ENCODE results near the gene PGAM5.
A peak's percentile ranks its signal among the peaks of the same experiment; 100 is the strongest.
"Not testable (repeated sequence)": the region's sequence is repeated elsewhere in the genome, so short reads cannot be mapped to it uniquely, and the experiment has no call there.

The PGAM5 gene

DNA sequence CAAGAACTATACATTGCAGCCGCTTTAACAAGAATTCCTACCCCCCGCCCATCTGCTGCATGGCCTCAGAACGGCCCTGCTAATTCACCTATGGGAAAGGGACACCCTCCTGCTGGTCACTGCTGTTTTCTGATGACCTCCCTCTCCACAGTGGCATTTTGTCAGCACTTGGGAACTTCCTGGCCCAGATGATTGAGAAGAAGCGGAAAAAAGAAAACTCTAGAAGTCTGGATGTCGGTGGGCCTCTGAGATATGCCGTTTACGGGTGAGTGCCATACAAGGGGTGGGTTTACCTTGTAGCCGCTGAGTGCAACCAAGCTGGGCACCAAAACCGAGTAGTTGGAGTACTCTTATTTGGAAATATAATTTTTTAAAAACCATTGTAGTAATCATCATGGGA lies 20.5 kb upstream of the PGAM5 start:
- DNase-seq, result no peak

- DNase-seq, result not testable (repeated sequence)
Observed at GRCh38 chr12:132692030-132692429, 18.6 kb upstream of the PGAM5 start.

GRCh38 chr12:132694888-132695287 lies 15.8 kb upstream of the PGAM5 start:
- not testable (repeated sequence) for DNase-seq

DNA sequence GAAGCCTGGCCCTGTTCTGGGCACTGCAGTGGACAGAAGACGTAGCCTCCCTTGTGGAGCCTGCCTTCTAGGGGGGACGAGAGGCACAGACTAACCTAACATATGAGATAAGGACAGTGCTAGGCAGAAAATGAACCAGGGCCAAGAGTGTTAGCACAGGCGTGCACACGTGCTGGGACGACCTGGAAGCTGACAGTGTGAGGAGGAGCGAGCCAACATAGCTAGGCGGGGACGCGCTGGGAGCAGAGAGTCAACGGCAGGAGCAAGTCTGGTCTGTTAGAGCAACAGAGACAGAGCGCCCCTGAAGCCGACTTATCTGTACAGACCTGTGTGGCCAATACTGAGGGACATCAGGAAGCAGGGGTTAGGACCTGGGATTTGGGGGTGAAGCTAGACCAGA lies 15.2 kb upstream of the PGAM5 start:
- DNase-seq, result no peak

GRCh38 chr12:132698341-132698740 lies 12.3 kb upstream of the PGAM5 start:
- no peak for DNase-seq

DNA sequence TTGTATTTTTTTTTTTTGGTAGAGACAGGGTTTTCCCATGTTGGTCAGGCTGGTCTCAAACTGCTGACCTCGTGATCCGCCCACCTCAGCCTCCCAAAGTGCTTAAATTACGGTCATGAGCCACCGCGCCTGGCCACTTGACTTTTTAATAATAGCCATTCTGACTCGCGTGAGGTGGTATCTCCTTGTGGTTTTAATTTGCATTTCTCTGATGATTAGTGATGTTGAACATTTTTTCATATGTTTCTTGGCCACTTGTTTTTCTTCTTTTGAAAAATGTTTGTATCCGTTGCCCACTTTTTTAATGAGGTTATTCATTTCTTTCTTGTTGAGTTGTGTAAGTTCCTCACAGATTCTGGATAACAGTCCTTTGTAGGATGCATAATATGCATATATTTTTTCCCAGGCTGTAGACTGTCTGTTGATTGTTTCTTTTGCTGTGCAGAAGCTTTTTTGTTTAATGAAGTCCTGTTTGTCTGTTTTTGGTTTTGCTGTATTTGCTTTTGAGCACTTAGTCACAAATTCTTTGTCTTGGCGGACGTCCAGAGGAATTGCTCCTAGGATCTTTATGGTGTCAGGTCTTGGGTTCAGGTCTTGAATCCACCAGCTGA lies 10.3 kb upstream of the PGAM5 start:
- no peak for DNase-seq

DNA sequence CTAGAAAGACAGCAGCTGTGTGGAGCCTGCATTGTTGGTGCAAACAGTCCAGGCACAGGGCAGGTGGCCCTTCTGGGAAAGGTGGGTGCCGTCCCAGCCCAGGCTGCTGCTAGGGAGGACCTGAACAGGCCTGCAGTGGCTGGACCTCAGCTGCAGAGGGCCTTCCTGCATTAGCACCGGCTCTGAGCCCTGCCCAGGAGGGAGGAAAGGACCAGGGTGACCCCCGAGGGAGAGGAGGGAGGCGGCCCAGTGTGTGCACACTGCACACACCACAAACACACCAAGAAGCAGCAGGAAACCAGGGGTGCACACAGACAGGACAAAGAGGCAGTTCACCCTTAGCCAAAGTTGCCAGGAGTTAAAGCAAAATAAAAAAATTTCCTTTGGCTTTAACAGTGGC lies 8.0 kb upstream of the PGAM5 start:
- no peak for DNase-seq

- DNase-seq, result no peak
Observed at GRCh38 chr12:132703641-132704040, 7.0 kb upstream of the PGAM5 start.

DNA sequence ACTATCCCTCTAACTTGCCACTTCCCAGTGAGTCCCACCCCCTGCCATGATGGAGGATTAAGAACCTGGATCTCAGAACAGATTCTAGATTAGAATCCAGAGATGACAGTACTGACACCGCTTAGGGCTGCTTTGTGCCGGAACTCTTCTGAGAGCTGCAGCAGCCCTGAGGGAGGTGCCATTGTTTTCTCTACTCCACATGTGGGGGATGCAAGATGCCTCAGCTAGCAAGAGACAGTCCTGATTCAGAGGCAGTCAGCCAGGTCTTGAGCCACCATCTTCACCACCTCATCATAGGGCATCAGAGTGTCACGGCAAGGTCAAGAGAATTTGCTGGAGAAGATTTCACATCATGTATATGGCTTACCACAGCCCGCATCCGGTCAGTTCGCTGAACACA lies 3.4 kb upstream of the PGAM5 start:
- DNase-seq, result no peak

GRCh38 chr12:132708150-132708549 lies 2.5 kb upstream of the PGAM5 start:
- DNase-seq, result no peak

GRCh38 chr12:132710043-132710404 lies 618 bp upstream of the PGAM5 start:
- DNase-seq, result no peak

GRCh38 chr12:132711080-132711843 lies 620 bp downstream of the PGAM5 start:
- peak; percentile 37 for DNase-seq

- DNase-seq, result no peak
Observed at GRCh38 chr12:132713123-132713522, 2.5 kb downstream of the PGAM5 start.

DNA sequence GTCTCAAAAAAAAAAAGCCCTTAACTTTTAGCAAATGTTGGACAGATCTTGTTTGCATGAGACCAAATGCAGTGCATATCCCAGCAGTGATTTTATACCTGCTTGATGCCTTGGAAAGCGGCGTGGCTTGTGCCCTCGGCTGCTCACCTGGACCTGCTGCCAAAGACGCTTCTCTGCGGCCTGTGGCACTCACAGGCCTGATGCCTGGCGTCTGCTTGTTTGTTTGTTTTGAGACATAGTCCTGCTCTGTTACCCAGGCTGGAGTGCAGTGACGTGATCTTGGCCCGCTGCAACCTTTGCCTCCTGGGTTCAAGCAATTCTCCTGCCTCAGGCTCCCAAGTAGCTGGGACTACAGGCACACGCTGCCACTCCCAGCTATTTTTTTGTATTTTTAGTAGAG lies 5.2 kb downstream of the PGAM5 start:
- no peak for DNase-seq

DNA sequence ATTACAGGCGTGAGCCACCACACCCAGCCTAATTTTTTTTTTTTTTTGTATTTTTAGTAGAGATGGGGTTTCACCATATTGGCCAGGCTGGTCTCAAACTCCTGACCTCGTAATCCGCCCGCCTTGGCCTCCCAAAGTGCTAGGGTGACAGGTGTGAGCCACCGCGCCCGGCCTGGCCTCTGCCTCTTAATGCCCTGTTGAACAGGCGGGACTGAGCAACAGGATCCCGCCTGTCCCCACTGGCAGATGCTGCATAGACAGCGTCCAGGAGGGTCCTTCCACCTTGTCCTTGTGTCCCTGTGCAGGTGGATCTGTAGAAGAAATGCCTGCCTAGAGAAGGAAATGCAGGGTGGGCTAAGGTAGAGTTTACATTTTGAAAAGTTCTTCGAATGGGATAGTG lies 5.7 kb downstream of the PGAM5 start:
- DNase-seq, result no peak

DNA sequence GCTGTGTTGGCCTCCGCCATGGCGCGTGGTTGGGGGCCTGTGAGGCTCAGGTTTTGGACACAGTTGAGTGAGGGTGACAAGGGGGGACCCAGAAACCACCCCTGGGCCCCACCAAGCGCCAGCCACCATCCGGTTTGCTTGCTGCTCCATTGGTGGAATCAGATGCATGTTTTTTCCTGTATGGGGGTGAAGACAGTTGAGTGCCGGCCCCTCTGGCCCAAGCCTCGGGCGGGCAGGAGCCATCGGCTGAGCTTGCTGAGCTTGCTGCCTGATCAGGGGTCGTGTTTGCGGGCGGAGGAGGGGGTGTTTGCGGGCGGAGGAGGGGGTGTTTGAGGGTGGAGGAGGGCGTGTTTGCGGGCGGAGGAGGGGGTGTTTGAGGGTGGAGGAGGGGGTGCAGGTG lies 6.4 kb downstream of the PGAM5 start:
- no peak for DNase-seq

DNA sequence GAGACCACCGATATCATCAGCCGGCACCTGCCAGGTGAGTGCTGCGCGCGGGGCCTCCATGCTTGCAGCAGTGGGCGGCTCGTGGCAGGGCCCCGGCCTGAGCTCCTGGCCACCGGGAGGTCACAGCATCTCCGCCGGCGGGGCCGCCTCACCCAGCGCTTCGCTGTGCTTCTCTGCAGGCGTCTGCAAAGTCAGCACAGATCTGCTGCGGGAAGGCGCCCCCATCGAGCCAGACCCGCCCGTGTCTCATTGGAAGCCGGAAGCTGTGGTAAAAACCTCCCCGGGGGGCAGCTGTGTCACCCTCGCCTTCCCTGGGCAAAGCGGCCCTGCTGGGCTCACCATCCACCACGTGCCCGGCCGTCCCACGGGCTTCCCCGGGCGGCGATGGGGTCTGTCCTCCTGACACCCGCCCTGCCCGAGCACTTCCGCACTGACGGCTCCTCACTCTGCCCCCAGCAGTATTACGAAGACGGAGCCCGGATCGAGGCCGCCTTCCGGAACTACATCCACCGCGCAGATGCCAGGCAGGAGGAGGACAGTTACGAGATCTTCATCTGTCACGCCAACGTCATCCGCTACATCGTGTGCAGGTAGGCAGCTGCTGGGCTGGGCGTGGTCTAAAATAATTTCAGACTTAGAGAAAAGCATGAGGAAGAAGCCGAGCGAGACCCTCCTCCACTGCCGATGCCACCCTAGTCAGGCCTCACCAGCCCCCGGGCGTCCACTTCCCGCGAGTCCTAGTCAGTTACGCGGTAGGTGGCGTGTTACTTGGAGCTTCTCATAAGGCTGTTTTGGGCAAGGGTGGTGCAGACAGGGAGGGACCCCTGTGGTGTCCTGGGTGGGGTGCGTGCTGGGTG lies 7.1 kb downstream of the PGAM5 start:
- DNase-seq, result no peak

DNA sequence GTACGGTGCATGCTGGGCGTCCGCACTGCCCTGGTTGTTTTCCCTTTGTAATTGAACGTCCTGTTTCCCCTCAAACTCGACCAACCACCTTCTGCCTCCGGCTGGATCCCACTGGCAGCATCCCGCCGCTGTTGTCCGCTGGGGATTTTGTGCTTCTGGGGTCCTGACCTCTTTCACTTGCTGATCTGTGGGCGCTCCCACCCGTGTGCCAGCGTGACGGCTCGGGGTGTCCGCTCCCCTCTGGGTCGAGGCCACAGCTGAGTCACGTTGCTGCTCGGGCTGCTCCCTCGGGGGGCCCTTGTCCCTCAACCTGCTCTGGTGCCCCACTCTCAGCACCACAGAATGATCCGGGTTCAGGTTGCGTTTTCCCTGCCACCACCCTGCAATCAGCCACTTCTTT lies 8.0 kb downstream of the PGAM5 start:
- no peak for DNase-seq

- no peak for DNase-seq
Observed at GRCh38 chr12:132719141-132719953, 8.7 kb downstream of the PGAM5 start.

DNA sequence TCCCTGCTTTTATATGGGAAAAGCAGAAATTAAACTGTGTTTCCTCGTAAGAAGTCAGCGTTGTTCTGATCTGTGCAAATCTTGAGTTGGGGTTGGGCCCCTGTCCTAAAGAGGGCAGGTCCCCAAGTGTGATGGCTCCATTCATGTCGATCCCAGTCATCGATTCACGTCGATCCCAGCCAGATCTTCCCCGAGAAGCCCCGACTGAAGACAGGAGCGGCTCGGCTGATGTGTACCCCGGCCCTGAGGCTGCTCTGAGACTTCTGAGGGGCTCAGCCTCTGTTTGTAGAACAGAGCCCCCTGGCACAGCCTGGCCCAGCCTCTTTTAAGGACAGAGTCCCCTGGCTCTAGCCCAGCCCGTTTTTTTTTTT lies 9.3 kb downstream of the PGAM5 start:
- DNase-seq, result no peak

DNA sequence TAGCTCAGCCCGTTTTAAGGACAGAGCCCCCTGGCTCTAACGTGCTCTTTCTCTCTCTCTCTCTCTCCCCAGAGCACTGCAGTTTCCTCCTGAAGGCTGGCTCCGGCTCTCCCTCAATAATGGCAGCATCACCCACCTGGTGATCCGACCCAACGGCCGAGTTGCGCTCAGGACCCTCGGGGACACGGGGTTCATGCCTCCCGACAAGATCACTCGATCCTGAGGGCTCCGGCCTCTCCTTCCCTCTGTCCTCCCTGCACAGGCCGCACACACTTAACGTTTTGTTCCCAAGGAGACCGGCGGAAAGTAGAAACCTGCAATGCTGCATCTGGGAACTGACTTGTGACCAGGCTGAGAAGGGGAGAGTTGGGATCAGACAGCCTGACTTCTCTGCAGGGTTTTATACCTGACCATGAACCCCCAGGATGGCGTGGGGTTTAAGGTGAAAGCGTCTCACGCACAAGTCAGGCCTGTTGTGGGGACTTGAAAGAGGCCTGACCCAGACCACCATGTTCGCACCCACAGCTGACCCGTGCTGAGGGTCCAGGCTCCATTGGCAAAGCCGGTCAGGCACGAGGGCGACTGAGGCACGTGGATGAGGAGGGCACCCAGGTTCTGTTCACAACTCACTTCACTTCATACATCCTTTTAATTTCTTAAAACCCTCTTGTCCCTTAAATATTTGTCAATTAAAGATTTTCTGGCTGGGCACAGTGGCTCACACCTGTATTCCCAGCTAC lies 10.1 kb downstream of the PGAM5 start:
- no peak for DNase-seq

GRCh38 chr12:132723015-132723763 lies 12.5 kb downstream of the PGAM5 start:
- no peak for DNase-seq

Data from activated CD4-positive, alpha-beta T cell treated with anti-CD3 and anti-CD28 coated beads, Interleukin-2, Interleukin-6, amounts not matched to agents 100 ng/mL and 50 ng/mL, durations not matched to agents 16 hours and 8 hours (primary cell).